GM23338 (cell line): ENCODE results near the gene SMIM13. TPM values are rescaled to one million over a fixed set of nuclear protein-coding genes. Genes with fewer than 3 reads are reported as not detected.

ENCODE experiments used
- ATAC-seq: fragments of 200-7000 bp; cut with Tn5 transposase; 3 replicates; pipeline ENCODE4 v1.9.1; 2020
- DNase-seq: peaks from one replicate; pipeline ENCODE4 v3.0.0-alpha.2; 2015; ENCODE audit warnings: low spot score
- H2AFZ ChIP-seq: fragments of 200-600 bp; sonication (generic); 2 replicates; pipeline ENCODE4 v1.8.0; 2016; ENCODE audit warnings: antibody characterized with exemption, mild to moderate bottlenecking, moderate library complexity
- H3F3A ChIP-seq: fragments of 200-600 bp; sonication (generic); replicated peaks from 2 replicates; pipeline ENCODE4 v1.8.0; 2017; ENCODE audit warnings: antibody characterized with exemption, mixed run types, low read depth
- H3K27ac ChIP-seq: fragments of 200-600 bp; sonication (generic); 2 replicates; pipeline ENCODE4 v1.6.1; 2016; ENCODE audit warnings: low read depth
- H3K27me3 ChIP-seq: fragments of 200-600 bp; sonication (generic); 2 replicates; pipeline ENCODE4 v1.8.0; 2016; ENCODE audit warnings: mild to moderate bottlenecking, mixed run types, moderate library complexity; ENCODE audit not compliant: insufficient read depth
- H3K36me3 ChIP-seq: fragments of 200-600 bp; sonication (generic); 2 replicates; pipeline ENCODE4 v1.8.0; 2016; ENCODE audit warnings: mild to moderate bottlenecking; ENCODE audit not compliant: insufficient read depth
- H3K4me1 ChIP-seq: fragments of 200-600 bp; sonication (generic); 2 replicates; pipeline ENCODE4 v1.8.0; 2016; ENCODE audit warnings: mild to moderate bottlenecking, moderate library complexity; ENCODE audit not compliant: insufficient read depth
- H3K4me2 ChIP-seq: fragments of 200-600 bp; sonication (generic); 2 replicates; pipeline ENCODE4 v1.7.1; 2017; ENCODE audit warnings: mixed run types
- H3K4me3 ChIP-seq: fragments of 200-600 bp; sonication (generic); 2 replicates; pipeline ENCODE4 v1.6.1; 2016; ENCODE audit warnings: mixed run types
- H3K79me2 ChIP-seq: fragments of 200-600 bp; sonication (generic); replicated peaks from 2 replicates; pipeline ENCODE4 v1.8.0; 2017; ENCODE audit warnings: mild to moderate bottlenecking; ENCODE audit not compliant: insufficient read depth
- H3K9me2 ChIP-seq: fragments of 200-600 bp; sonication (generic); 2 replicates; pipeline ENCODE4 v1.8.0; 2017; ENCODE audit not compliant: insufficient read depth
- H4K20me1 ChIP-seq: fragments of 200-600 bp; sonication (generic); replicated peaks from 2 replicates; pipeline ENCODE4 v1.8.0; 2017; ENCODE audit warnings: mild to moderate bottlenecking; ENCODE audit not compliant: insufficient read depth
- H3K27ac Mint-ChIP-seq: 2 replicates; pipeline ENCODE4 v1.8.0; 2020; ENCODE audit warnings: inconsistent platforms, mild to moderate bottlenecking, moderate library complexity, mixed read lengths
- H3K27me3 Mint-ChIP-seq: 3 replicates; pipeline ENCODE4 v1.8.0; 2022; ENCODE audit warnings: low read depth, mild to moderate bottlenecking, moderate library complexity, mixed read lengths, inconsistent platforms; ENCODE audit not compliant: insufficient read depth, poor library complexity
- H3K36me3 Mint-ChIP-seq: 3 replicates; pipeline ENCODE4 v1.8.0; 2021; ENCODE audit warnings: low read depth, mild to moderate bottlenecking, inconsistent platforms, moderate library complexity, mixed read lengths
- H3K4me1 Mint-ChIP-seq: 3 replicates; pipeline ENCODE4 v1.8.0; 2020; ENCODE audit warnings: mild to moderate bottlenecking, inconsistent platforms, mixed read lengths
- H3K4me3 Mint-ChIP-seq: 3 replicates; pipeline ENCODE4 v1.8.0; 2021; ENCODE audit warnings: moderate library complexity, mild to moderate bottlenecking, inconsistent platforms, mixed read lengths
- H3K9me3 Mint-ChIP-seq: 3 replicates; pipeline ENCODE4 v1.8.0; 2020; ENCODE audit warnings: moderate library complexity, mild to moderate bottlenecking, inconsistent platforms, mixed read lengths
- CREB1 ChIP-seq: fragments of 250-450 bp; sonication (Bioruptor Pico); IDR thresholded peaks from 2 replicates; pipeline ENCODE4 v1.5.0; 2020; ENCODE audit warnings: low read depth, mild to moderate bottlenecking, moderate library complexity
- EZH2 ChIP-seq: fragments of 200-600 bp; sonication (generic); IDR thresholded peaks from one replicate; pipeline ENCODE4 v1.8.0; 2017; ENCODE audit warnings: antibody characterized with exemption, mild to moderate bottlenecking, low read depth; ENCODE audit not compliant: unreplicated experiment
- EZH2phosphoT487 ChIP-seq: fragments of 200-600 bp; sonication (generic); IDR thresholded peaks from one replicate; pipeline ENCODE4 v1.8.1; 2018; ENCODE audit warnings: antibody characterized with exemption; ENCODE audit not compliant: unreplicated experiment
- NANOG ChIP-seq: IDR thresholded peaks from 2 replicates; pipeline ENCODE4 v1.6.1; 2016; ENCODE audit warnings: antibody characterized with exemption, borderline replicate concordance
- POLR2AphosphoS5 ChIP-seq: IDR thresholded peaks from 2 replicates; pipeline ENCODE4 v1.6.1; 2016; ENCODE audit warnings: antibody characterized with exemption, low read depth
- ZNF114 ChIP-seq: fragments of 250-450 bp; sonication (Bioruptor Pico); IDR thresholded peaks from 2 replicates; pipeline ENCODE4 v1.5.0; 2020; ENCODE audit warnings: mild to moderate bottlenecking, moderate library complexity
- ZNF331 ChIP-seq: fragments of 250-450 bp; sonication (Bioruptor Pico); IDR thresholded peaks from 2 replicates; pipeline ENCODE4 v1.5.0; 2020; ENCODE audit warnings: low read depth, mild to moderate bottlenecking, moderate library complexity
- polyA plus RNA-seq: library from polyadenylated mRNA; unstranded; fragments of >200 nt; fragmentation: Nextera tagmentation; extraction: Ambion mirVana; gene quantifications from 2 replicates; pipeline ENCODE4 v1.2.1, GENCODE V29; 2016
- total RNA-seq: library from RNA; depleted of rRNA; stranded (reverse); fragments of >200 nt; shearing (Covaris generic); gene quantifications from 2 replicates; pipeline ENCODE4 v1.2.3, GENCODE V29; 2014
- TF ChIP-seq, protein P1 (sequence below): fragments of 250-450 bp; sonication (Bioruptor Pico); IDR thresholded peaks from 2 replicates; pipeline ENCODE4 v1.5.0; 2020; ENCODE audit warnings: mild to moderate bottlenecking, moderate library complexity
- TF ChIP-seq, protein P2 (sequence below), 2 experiments: fragments of 200-600 bp in 1 of 2; sonication (generic) in 1 of 2; conservative IDR thresholded peaks; 2 replicates each; pipeline versions ENCODE4 v1.5.1 to v1.6.1; 2016 to 2017; ENCODE audit warnings: antibody characterized with exemption in 2 of 2, low read depth in 2 of 2, mild to moderate bottlenecking in 2 of 2, moderate library complexity in 1 of 2

Gene SMIM13
- total and polyA plus RNA-seq, 2 experiments from 2014 or later, result 7.2 to 12.7 TPM

DNA sequence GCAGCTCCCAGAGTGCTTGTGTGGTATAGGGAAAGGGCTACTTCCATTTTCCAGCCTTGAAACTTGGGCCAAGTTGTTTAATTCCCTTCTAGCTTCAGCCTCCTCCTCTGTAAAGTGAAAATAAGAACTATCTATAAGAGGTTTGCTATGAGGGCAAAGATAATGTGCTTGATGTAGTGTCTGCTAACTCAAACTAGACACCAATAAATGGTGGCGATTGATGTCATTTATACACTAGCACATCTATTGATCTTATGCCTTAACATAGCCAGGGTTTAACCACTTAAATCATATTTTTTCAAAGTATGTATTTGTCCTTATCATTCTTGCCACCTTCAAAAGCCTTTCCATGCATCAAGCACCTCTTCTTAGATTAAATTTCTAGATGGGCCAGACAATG lies 83.6 kb downstream of the SMIM13 start (continued):
- TF ChIP-seq, protein P1, sequence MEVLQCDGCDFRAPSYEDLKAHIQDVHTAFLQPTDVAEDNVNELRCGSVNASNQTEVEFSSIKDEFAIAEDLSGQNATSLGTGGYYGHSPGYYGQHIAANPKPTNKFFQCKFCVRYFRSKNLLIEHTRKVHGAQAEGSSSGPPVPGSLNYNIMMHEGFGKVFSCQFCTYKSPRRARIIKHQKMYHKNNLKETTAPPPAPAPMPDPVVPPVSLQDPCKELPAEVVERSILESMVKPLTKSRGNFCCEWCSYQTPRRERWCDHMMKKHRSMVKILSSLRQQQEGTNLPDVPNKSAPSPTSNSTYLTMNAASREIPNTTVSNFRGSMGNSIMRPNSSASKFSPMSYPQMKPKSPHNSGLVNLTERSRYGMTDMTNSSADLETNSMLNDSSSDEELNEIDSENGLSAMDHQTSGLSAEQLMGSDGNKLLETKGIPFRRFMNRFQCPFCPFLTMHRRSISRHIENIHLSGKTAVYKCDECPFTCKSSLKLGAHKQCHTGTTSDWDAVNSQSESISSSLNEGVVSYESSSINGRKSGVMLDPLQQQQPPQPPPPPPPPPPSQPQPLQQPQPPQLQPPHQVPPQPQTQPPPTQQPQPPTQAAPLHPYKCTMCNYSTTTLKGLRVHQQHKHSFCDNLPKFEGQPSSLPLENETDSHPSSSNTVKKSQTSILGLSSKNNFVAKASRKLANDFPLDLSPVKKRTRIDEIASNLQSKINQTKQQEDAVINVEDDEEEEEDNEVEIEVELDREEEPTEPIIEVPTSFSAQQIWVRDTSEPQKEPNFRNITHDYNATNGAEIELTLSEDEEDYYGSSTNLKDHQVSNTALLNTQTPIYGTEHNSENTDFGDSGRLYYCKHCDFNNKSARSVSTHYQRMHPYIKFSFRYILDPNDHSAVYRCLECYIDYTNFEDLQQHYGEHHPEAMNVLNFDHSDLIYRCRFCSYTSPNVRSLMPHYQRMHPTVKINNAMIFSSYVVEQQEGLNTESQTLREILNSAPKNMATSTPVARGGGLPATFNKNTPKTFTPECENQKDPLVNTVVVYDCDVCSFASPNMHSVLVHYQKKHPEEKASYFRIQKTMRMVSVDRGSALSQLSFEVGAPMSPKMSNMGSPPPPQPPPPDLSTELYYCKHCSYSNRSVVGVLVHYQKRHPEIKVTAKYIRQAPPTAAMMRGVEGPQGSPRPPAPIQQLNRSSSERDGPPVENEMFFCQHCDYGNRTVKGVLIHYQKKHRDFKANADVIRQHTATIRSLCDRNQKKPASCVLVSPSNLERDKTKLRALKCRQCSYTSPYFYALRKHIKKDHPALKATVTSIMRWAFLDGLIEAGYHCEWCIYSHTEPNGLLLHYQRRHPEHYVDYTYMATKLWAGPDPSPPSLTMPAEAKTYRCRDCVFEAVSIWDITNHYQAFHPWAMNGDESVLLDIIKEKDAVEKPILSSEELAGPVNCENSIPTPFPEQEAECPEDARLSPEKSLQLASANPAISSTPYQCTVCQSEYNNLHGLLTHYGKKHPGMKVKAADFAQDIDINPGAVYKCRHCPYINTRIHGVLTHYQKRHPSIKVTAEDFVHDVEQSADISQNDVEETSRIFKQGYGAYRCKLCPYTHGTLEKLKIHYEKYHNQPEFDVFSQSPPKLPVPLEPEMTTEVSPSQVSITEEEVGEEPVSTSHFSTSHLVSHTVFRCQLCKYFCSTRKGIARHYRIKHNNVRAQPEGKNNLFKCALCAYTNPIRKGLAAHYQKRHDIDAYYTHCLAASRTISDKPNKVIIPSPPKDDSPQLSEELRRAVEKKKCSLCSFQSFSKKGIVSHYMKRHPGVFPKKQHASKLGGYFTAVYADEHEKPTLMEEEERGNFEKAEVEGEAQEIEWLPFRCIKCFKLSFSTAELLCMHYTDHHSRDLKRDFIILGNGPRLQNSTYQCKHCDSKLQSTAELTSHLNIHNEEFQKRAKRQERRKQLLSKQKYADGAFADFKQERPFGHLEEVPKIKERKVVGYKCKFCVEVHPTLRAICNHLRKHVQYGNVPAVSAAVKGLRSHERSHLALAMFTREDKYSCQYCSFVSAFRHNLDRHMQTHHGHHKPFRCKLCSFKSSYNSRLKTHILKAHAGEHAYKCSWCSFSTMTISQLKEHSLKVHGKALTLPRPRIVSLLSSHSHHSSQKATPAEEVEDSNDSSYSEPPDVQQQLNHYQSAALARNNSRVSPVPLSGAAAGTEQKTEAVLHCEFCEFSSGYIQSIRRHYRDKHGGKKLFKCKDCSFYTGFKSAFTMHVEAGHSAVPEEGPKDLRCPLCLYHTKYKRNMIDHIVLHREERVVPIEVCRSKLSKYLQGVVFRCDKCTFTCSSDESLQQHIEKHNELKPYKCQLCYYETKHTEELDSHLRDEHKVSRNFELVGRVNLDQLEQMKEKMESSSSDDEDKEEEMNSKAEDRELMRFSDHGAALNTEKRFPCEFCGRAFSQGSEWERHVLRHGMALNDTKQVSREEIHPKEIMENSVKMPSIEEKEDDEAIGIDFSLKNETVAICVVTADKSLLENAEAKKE, result no peak
- TF ChIP-seq, protein P2, sequence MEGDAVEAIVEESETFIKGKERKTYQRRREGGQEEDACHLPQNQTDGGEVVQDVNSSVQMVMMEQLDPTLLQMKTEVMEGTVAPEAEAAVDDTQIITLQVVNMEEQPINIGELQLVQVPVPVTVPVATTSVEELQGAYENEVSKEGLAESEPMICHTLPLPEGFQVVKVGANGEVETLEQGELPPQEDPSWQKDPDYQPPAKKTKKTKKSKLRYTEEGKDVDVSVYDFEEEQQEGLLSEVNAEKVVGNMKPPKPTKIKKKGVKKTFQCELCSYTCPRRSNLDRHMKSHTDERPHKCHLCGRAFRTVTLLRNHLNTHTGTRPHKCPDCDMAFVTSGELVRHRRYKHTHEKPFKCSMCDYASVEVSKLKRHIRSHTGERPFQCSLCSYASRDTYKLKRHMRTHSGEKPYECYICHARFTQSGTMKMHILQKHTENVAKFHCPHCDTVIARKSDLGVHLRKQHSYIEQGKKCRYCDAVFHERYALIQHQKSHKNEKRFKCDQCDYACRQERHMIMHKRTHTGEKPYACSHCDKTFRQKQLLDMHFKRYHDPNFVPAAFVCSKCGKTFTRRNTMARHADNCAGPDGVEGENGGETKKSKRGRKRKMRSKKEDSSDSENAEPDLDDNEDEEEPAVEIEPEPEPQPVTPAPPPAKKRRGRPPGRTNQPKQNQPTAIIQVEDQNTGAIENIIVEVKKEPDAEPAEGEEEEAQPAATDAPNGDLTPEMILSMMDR (conservative IDR thresholded peaks at IDR 0.05; ENCODE audit: low read depth in 2 of 2), result no peak
- TF ChIP-seq POLR2AphosphoS5 (no peak), ZNF114 (no peak), NANOG (no peak), CREB1 (CRISPR knock-in tag) (no peak), EZH2 (no peak), EZH2phosphoT487 (no peak), ZNF331 (CRISPR knock-in tag) (no peak)

DNA sequence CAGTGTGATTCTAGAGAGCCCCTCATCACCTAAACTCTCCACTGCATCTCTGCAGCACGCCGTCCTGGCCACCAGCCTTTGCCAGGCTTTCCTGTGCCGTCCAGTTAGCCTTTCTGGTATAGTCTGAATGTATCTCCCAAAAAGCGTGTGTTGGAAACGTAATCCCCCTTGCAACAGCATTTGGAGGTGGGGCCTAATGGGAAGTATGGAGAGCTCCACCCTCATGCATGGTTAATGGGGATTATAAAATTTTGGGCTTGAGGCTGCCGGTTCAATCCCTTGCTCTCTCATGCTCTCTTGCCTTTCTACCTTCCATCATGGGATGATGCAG lies 85.4 kb downstream of the SMIM13 start:
- no peaks in the 10 kb centered on the region; the same call in 1 of the 2 replicates for H3K36me3 ChIP-seq
- H3K4me3 Mint-ChIP-seq, result no peak overlapping the region
- no peaks in the 10 kb centered on the region for H4K20me1 ChIP-seq
- no peak for ATAC-seq
- no peak overlapping the region for H3K4me3 ChIP-seq
- H3K4me1 Mint-ChIP-seq, result peaks cover 15% of the 10 kb centered on the region
- H3K27me3 ChIP-seq, result no peaks in the 10 kb centered on the region
- peaks cover 17% of the 10 kb centered on the region; the same call in 2 of the 3 replicates for H3K36me3 Mint-ChIP-seq
- peak overlapping the region; percentile 0; the same call in 1 of the 2 replicates for H2AFZ ChIP-seq
- peaks cover 16% of the 10 kb centered on the region for H3K4me1 ChIP-seq
- H3K4me2 ChIP-seq, result peak overlapping the region; percentile 50
- H3K27me3 Mint-ChIP-seq, result peaks cover 11% of the 10 kb centered on the region
- DNase-seq, result no peak
- peaks cover 16% of the 10 kb centered on the region; the same call in 2 of the 3 replicates for H3K9me3 Mint-ChIP-seq
- H3K9me2 ChIP-seq, result 0 out of 2 replicates have a peak, but pooled peaks cover 1% of the 10 kb centered on the region
- H3K27ac Mint-ChIP-seq, result no peak overlapping the region
- H3F3A ChIP-seq, result no peaks in the 10 kb centered on the region
- no peaks in the 10 kb centered on the region for H3K79me2 ChIP-seq
- H3K27ac ChIP-seq, result no peak overlapping the region
- TF ChIP-seq, protein P1, result no peak
- TF ChIP-seq EZH2phosphoT487, result no peak
